ENCODE measurements around the gene NECTIN4. TPM values are rescaled to one million over a fixed set of nuclear protein-coding genes. Genes with fewer than 3 reads are reported as not detected.

Gene NECTIN4
- polyA plus RNA-seq, 3 donors: 0.07 TPM; not detected in 1

DNA sequence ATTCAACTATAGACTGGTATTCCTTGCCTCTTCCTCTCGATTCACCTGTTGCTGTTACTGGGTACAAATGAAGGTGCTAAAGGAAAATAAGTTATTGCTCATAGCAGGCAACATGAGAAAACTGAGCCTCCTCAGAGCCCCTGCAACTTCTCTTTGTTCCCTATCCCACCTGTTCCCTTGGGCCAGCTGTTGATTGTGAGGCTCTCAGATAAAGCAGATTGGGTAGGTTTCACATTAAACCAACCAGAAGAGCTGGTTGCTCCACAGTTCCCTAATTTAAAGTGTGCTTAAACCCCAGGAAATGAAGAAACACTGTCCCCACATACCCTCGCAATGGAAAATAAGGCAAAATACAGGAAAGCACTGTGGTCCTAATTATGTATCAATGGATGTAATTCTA, 38.3 kb upstream of the NECTIN4 start:
- Histone ChIP-seq H3K27ac (ENCODE audit: low read depth in 1 of 2, low read length in 2 of 2) (peak overlapping the region in 1 of 2 donors; percentile 75), H3K4me2 (replicated peaks; ENCODE audit: extremely low read depth, low read length, poor library complexity, severe bottlenecking) (peak overlapping the region; percentile 67), H3K9me3 (replicated peaks in 1 of 2; ENCODE audit: control insufficient read depth in 1 of 2, insufficient read depth in 1 of 2, low read length in 2 of 2) (no peaks in the 10 kb centered on the region), H3K27me3 (ENCODE audit: control insufficient read depth in 2 of 2, insufficient read depth in 2 of 2, low read length in 2 of 2) (no peaks in the 10 kb centered on the region), H2AFZ (ENCODE audit: insufficient read depth, low read depth, low read length, poor library complexity, severe bottlenecking) (no peak overlapping the region), H3K4me1 (ENCODE audit: control insufficient read depth in 1 of 2, insufficient read depth in 2 of 2, low read length in 2 of 2) (peaks cover 46 to 65% of the 10 kb centered on the region in 2 donors), H3K9ac (ENCODE audit: insufficient read depth, low read length, poor library complexity, severe bottlenecking) (no peak overlapping the region), H4K20me1 (ENCODE audit: insufficient read depth, low read length) (peaks cover 48% of the 10 kb centered on the region), H3K79me2 (ENCODE audit: insufficient read depth, low read length) (peaks cover 87% of the 10 kb centered on the region), H3K4me3 (replicated peaks in 1 of 3; ENCODE audit: low read depth in 2 of 3, low read length in 3 of 3) (peak overlapping the region in 1 of 3 experiments; percentile 52), H3K36me3 (replicated peaks in 1 of 2; ENCODE audit: control insufficient read depth in 1 of 2, insufficient read depth in 2 of 2, low read length in 2 of 2) (peaks cover 38 to 79% of the 10 kb centered on the region in 2 donors)
- Mint-ChIP-seq H3K27me3 (ENCODE audit: low read depth in 3 of 3) (peaks cover 0 to 2% (median 1%) of the 10 kb centered on the region in 3 donors), H3K4me1 (peaks cover 64% of the 10 kb centered on the region), H3K27ac (peak overlapping the region; percentile 61 to 88 (median 81)), H3K36me3 (peaks cover 63 to 71% of the 10 kb centered on the region in 2 donors), H3K4me3 (peak overlapping the region in 1 of 2 donors; percentile 47), H3K9me3 (peaks cover 0 to 2% (median 0%) of the 10 kb centered on the region in 7 donors)
- peak in 2 of 3 donors; percentile 24 to 53 for DNase-seq
- no CpG with 5 or more reads among the region's 2 CpGs for WGBS (ENCODE audit: insufficient coverage)
- intact Hi-C loops (cut with micrococcal nuclease): no loop called here
- TF ChIP-seq, protein P1, sequence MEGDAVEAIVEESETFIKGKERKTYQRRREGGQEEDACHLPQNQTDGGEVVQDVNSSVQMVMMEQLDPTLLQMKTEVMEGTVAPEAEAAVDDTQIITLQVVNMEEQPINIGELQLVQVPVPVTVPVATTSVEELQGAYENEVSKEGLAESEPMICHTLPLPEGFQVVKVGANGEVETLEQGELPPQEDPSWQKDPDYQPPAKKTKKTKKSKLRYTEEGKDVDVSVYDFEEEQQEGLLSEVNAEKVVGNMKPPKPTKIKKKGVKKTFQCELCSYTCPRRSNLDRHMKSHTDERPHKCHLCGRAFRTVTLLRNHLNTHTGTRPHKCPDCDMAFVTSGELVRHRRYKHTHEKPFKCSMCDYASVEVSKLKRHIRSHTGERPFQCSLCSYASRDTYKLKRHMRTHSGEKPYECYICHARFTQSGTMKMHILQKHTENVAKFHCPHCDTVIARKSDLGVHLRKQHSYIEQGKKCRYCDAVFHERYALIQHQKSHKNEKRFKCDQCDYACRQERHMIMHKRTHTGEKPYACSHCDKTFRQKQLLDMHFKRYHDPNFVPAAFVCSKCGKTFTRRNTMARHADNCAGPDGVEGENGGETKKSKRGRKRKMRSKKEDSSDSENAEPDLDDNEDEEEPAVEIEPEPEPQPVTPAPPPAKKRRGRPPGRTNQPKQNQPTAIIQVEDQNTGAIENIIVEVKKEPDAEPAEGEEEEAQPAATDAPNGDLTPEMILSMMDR (IDR thresholded peaks at IDR 0.05): no peak

- Mint-ChIP-seq H3K36me3 (peaks cover 58 to 68% of the 10 kb centered on the region in 2 donors), H3K4me3 (no peak overlapping the region), H3K27me3 (ENCODE audit: low read depth in 3 of 3) (peaks cover 0 to 1% (median 0%) of the 10 kb centered on the region in 3 donors), H3K9me3 (peaks cover 0 to 2% (median 0%) of the 10 kb centered on the region in 7 donors), H3K27ac (peak overlapping the region; percentile 76 to 94 (median 89)), H3K4me1 (peaks cover 71% of the 10 kb centered on the region)
- Histone ChIP-seq H2AFZ (ENCODE audit: insufficient read depth, low read depth, low read length, poor library complexity, severe bottlenecking) (no peak overlapping the region), H3K27ac (ENCODE audit: low read depth in 1 of 2, low read length in 2 of 2) (peak overlapping the region; percentile 27 to 99), H3K79me2 (ENCODE audit: insufficient read depth, low read length) (peaks cover 72% of the 10 kb centered on the region), H3K36me3 (replicated peaks in 1 of 2; ENCODE audit: control insufficient read depth in 1 of 2, insufficient read depth in 2 of 2, low read length in 2 of 2) (peaks cover 42 to 74% of the 10 kb centered on the region in 2 donors), H3K4me3 (replicated peaks in 1 of 3; ENCODE audit: low read depth in 2 of 3, low read length in 3 of 3) (no peak overlapping the region), H3K4me2 (replicated peaks; ENCODE audit: extremely low read depth, low read length, poor library complexity, severe bottlenecking) (no peak overlapping the region), H4K20me1 (ENCODE audit: insufficient read depth, low read length) (peaks cover 42% of the 10 kb centered on the region), H3K27me3 (ENCODE audit: control insufficient read depth in 2 of 2, insufficient read depth in 2 of 2, low read length in 2 of 2) (no peaks in the 10 kb centered on the region), H3K4me1 (ENCODE audit: control insufficient read depth in 1 of 2, insufficient read depth in 2 of 2, low read length in 2 of 2) (peaks cover 64 to 70% of the 10 kb centered on the region in 2 donors), H3K9ac (ENCODE audit: insufficient read depth, low read length, poor library complexity, severe bottlenecking) (no peak overlapping the region), H3K9me3 (replicated peaks in 1 of 2; ENCODE audit: control insufficient read depth in 1 of 2, insufficient read depth in 1 of 2, low read length in 2 of 2) (no peaks in the 10 kb centered on the region)
- intact Hi-C loops (cut with micrococcal nuclease): no loop called here
- DNase-seq: no peak
- 94% methylated on average over 6 of the region's 6 CpGs for WGBS (ENCODE audit: insufficient coverage)
- TF ChIP-seq, protein P1 (IDR thresholded peaks at IDR 0.05): no peak
Measured at GRCh38 chr1:161122967-161123366, 33.6 kb upstream of the NECTIN4 start.

Measured in CD14-positive monocyte (primary cell).